GM12873 (cell line): Measurements from ENCODE around the gene U2AF2.

Source experiments
- CTCF ChIP-seq: IDR thresholded peaks from 2 replicates; pipeline ENCODE4 v1.5.1; 2012; ENCODE audit warnings: low read depth, mild to moderate bottlenecking, moderate library complexity, low read length, control low read depth; ENCODE audit not compliant: insufficient read depth; ENCODE audit errors: missing control alignments

Gene U2AF2

DNA sequence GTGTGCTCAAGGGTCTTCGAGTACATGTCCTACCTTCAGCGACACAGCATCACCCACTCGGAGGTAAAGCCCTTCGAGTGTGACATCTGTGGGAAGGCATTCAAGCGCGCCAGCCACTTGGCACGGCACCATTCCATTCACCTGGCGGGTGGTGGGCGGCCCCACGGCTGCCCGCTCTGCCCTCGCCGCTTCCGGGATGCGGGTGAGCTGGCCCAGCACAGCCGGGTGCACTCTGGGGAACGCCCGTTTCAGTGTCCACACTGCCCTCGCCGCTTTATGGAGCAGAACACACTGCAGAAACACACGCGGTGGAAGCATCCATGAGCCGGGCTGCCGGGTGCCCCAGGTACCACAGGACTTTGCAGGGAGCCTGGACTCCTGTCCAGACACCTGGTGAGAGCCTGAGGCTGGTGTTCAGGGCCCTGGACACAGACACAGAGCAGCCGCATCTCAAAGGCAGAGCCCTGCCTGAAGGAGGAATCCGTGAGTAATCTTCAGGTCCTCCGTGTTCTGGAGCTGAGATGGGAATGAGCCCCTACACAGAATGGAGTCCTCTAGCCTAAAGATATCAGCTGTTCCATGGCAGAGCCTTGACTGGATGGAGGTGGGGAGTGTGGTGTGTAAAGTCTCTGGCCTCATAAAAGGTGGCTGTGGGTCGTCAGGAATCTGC is 9.9 kb upstream of the U2AF2 start:
- TF ChIP-seq CTCF, result no peak

DNA sequence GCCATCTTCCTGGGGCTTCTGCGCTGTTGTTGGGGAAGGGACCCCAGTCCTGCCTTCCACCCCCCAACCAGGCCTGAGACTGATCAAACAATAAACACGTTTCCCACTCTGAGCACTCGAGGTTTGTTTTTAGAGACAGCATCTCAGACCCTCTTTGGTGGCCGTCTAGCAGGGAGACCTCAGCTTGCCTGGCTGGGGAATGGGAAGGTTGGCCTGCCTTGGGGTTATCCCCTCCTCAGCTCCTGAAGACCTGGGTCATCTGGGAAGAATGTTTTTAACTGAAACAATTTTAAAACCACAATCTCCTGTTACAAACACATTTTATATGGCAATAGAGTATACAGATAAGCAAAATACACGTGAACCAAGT is 9.3 kb upstream of the U2AF2 start:
- TF ChIP-seq CTCF, result no peak

GRCh38 chr19:55646889-55647731 is 7.7 kb upstream of the U2AF2 start:
- no peak for TF ChIP-seq CTCF

DNA sequence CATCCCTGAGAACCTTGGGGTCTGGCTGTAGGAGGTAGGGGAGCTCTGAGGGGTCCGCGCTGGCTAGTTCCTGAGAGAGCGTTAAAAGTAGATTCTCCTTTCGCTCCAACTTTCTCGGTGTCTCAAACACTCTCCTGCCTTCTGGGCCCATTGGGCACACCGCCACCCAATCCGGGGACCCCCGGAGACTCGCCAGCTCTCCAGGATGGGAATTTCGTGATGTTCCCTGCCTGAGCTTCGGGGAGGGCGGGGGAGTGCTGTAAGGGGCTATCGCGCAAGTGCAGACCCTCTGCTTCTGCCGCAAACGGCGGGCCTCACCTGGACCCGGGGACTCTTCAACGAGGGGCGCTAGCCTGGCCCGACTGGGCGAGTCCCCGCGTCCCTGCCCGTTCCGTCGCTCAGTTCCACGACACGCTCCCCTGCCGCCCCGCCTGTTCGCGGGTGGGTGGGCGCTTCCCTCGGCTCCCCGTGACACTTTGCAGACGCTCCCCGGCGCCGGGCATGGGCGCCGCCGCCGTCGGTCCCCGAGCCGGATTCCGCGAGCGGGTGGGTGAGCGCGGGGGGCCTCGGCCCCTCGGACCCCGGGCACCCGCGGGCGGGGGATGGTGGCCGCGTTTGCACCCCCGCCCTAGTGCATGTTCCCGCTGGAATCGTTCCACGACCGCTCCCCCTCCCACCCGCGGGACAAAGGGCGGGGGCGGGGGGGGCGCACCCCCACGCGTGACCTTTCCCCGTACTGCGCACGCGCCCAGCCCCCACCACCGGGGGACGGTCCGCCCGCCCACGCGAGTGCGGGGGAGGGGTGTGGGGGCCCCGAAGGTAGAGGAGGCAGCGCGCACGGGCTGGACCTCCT is 6.9 kb upstream of the U2AF2 start, which contains the start of gene CCDC106:
Gene CCDC106, plus strand, starts transcription at position 481 of the 853 bp plus-strand sequence. CDS start 835 bp downstream, outside the sequence.
- TF ChIP-seq CTCF, result no peak

GRCh38 chr19:55648585-55649267 is 6.1 kb upstream of the U2AF2 start:
- no peak for TF ChIP-seq CTCF

GRCh38 chr19:55649268-55650125 is 5.3 kb upstream of the U2AF2 start:
- no peak for TF ChIP-seq CTCF
